ENCODE data around the gene ACTR5.
A peak's percentile ranks its signal among the peaks of the same experiment; 100 is the strongest.

The ACTR5 gene

GRCh38 chr20:38748097-38748860 lies at the start of gene ACTR5:
Gene ACTR5, plus strand, starts transcription at chr20:38748460. Its CDS starts 19 bp downstream, at chr20:38748479.
- DNase-seq = peak; percentile 97

DNA sequence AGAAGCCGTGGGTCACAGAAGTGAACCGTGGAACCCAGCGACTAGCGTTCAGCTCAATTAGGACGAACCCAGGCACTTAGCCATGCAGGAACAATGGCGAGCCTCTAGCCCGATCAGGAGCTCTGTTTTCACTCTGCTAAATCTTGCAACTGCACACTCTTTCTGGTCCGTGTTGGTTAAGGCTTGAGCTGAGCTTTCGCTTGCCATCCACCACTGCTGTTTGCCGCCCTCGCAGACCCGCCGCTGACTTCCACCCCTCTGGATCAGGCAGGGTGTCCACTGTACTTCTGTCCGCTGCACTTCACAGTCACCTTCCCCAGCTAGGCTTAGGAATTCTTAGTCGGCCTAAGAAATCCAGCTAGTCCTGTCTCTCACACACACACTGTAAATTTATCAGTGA lies 49.7 kb upstream of the ACTR5 start:
- DNase-seq = no peak

DNA sequence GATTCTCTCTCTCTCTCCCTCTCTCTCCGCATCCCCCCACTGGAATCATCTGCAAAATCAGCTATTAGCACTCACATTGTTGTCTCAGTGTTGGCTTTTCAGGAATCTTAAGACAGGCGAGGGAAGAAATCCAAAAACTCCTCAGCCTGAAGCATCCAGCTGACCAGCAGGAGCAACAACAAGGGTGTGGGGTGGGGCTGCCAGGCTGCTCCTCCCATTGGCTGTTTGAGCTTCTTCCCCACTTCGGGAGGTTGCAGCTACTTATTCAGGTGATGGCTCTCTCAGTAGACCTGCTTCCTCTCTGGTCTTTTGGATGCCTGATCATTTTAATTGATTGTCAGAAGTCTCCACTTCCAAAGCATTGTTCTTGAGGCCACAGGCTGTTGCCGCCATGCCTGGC lies 48.1 kb upstream of the ACTR5 start:
- DNase-seq = no peak

- DNase-seq = no peak
These were observed 47.3 kb upstream of the ACTR5 start for GRCh38 chr20:38700926-38701325.

DNA sequence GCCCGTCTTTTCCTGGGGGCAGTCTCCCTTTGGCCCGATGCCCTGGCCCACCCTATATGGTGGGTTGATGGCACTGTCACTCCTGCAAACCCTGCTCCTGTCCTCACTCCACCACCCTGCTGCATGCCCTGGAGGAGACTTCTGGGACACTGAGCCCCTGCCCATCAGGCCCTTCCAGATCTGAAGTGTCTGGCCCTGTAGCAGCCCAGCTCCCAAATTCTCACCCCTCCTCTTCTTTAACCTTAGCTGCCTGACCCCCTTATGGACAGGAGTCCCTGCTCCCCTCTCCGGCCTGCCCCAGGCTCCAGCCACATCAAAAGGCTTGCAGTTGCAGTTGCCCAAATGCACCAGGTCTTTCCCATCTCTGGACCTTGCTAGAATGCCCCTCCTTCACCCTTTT lies 44.7 kb upstream of the ACTR5 start:
- DNase-seq = no peak

DNA sequence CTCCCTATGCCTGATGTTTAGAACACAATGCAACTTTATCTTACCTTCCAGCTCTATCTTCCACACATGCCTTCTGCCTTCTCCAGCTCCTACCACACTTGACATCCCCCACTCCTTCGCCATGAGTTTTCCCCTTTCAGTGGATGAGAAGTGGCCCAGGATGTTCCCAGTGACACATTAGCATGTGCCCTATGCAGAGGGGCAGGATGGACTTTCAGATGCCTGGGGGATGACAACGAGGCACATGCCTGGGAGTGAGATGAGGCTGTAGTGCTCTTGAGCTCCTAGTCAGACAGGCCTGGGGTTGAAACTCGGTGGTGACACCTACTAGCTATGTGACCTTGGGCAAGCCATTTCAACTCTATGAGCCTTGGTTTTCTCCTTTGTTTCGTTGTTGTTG lies 44.1 kb upstream of the ACTR5 start:
- no peak for DNase-seq

GRCh38 chr20:38706509-38706908 lies 41.8 kb upstream of the ACTR5 start:
- no peak for DNase-seq

DNA sequence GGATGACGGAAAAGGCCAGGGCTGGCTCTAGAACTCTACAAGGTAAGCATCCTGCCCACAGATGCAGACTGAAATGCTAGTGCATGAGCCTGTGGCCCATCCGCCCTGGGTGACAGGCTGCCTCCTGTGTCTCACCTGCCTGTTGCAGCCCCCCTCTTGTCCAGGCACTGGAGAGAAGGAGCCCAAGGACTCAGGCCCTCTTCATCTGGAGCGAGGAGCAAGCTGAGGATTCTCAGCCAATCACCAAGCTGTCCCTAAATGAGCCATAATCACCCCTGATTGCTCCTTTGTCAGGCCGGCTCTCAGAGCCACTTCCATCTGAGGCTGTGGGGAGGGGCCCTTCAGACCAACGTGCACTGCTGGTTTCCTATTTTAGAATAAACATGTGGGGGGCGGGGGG lies 34.0 kb upstream of the ACTR5 start:
- DNase-seq = no peak

GRCh38 chr20:38715646-38716045 lies 32.6 kb upstream of the ACTR5 start:
- DNase-seq = no peak

- DNase-seq = no peak
These were observed 25.6 kb upstream of the ACTR5 start for GRCh38 chr20:38722683-38723016.

DNA sequence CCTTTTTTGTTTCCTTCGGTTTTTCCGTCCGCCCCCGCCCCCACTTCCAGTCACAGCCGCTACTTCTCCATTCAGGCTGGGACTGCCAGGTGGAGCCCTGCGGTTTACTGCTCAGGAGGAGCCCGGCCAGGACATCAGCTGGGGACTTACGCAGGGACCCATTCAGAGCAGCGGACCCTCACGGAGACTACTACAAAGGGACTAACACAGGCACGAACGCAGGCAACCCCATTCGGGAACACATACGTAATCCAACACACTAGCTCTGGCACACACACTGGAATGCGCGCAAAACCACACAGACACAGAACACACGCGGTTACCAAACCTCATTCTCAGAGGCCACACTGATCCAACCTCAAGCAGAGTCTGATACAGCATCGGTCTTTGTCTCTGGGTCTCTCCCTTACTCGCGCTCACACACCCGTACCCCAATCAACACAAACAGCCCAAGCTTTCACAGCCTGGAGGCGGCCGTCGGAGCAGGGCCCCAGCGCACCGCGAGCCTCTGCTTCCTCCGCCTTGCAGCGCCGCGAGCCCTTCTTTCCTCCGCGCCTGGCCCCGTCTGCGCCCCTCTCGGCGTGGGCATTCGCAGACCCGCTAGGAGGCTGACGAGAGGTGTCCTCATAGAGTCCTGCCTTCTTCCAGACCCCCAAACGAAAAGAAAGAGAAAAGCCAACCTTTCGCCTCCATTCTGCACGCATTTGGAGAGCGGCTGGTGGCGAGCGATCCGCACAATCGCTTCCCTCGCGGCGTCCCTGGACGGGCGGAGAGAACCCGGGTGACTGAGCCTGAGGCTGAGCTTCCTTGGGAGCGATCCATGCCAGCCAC lies 25.0 kb upstream of the ACTR5 start:
- DNase-seq = no peak

DNA sequence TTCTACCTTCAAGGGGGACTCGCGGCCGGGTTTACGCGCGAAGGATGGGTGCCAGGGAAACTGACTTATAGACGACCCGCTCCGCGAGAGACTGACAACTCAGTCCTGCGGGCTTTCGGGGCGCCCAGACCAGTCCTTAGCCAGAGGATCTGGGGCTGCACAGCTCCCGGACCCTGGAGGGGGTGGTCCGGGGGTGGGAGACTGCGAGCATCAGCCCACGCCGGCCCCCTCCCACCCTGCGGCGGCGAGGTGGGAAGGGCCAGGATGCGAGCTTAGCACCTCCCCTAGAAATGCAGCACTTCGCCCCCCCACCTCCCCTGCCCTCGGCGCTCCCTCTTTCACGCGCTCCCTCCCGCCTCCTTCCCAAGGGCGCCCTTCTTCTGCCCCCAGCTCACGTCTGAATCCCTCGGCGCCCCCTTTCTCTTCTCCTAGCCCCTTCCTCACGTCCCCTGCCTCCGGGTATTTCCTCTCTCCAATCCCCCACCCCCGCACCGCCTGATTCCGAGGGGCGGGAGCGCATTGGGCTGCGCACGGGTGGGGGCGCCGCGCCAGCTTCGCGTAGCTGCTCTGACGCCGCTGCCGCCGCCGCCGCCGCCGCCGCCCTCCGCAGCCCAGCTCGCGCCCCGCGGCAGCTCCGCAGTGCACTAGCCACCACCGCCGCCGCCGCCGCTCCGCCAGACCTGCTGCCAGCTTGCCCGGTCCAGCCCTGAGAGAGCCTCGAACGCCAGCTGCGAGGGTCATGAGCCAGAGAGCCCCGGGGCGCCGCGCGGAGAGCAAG lies 24.2 kb upstream of the ACTR5 start, which contains the start of gene SLC32A1:
TSS of gene SLC32A1 (plus strand) at position 639 of the 778 bp plus-strand sequence. CDS start 239 bp downstream, outside the sequence.
- DNase-seq = no peak

DNA sequence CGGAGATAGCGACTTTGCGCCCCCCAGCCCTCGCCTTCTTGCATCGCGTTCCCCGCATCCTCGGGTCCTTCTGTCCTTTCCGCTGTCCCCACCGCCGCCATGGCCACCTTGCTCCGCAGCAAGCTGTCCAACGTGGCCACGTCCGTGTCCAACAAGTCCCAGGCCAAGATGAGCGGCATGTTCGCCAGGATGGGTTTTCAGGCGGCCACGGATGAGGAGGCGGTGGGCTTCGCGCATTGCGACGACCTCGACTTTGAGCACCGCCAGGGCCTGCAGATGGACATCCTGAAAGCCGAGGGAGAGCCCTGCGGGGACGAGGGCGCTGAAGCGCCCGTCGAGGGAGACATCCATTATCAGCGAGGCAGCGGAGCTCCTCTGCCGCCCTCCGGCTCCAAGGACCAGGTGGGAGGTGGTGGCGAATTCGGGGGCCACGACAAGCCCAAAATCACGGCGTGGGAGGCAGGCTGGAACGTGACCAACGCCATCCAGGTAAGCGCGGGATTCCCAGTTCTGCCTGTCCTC lies 23.6 kb upstream of the ACTR5 start:
- no peak for DNase-seq

GRCh38 chr20:38725148-38725901 lies 22.9 kb upstream of the ACTR5 start:
- no peak for DNase-seq

DNA sequence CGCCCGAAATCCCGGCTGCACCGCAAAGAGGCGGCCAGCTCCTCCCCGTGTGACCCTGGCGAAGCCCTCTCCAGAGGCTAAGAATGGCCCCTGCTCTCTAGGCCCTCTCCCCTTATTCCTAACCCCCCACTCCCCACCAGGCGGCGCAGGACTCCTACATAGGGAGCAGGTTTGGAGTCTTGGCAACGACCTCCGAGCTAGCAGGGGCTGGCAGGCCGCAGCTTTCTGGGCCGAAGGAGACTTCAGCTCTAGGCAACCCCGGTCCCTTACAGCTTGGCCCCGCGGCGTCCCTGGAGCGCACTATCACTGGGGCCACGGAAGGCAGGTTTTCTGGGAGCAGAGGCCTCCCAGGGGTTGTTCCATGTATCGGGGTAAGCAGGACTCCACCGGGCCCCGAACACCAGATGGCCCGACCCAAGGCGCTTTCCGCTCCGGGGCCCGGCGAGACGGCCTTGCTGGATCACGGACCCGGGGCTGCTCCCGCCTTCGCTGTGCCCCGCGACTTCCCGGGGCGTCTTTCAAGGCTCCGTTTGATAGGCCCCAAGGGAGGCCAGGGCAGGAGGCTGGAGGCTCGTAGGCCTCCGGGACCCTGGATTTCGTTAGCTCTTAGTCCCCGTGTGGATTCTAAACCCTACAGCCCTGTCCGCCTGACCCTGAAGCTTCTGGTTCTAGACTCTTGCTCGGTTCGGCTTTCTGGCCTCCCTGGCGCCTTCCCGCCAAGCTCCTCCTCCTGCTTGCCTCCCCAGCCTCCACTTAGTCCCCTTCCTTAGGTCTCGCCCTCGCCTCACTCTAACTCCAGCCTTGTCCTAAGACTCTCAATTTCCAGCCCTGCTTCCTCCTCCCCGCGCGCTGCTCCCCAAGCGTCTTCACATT lies 22.1 kb upstream of the ACTR5 start:
- peak; percentile 55 for DNase-seq

GRCh38 chr20:38726804-38727606 lies 21.3 kb upstream of the ACTR5 start:
- peak; percentile 64 for DNase-seq

GRCh38 chr20:38727607-38728190 lies 20.6 kb upstream of the ACTR5 start:
- DNase-seq = no peak

DNA sequence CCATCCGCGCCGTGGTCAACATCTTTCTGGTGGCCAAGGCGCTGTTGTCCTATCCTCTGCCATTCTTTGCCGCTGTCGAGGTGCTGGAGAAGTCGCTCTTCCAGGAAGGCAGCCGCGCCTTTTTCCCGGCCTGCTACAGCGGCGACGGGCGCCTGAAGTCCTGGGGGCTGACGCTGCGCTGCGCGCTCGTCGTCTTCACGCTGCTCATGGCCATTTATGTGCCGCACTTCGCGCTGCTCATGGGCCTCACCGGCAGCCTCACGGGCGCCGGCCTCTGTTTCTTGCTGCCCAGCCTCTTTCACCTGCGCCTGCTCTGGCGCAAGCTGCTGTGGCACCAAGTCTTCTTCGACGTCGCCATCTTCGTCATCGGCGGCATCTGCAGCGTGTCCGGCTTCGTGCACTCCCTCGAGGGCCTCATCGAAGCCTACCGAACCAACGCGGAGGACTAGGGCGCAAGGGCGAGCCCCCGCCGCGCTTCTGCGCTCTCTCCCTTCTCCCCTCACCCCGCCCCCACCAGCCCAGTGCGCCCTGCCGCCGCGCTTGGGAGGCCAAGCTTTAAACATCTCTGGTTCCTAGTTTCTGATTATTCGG lies 20.0 kb upstream of the ACTR5 start:
- no peak for DNase-seq

DNA sequence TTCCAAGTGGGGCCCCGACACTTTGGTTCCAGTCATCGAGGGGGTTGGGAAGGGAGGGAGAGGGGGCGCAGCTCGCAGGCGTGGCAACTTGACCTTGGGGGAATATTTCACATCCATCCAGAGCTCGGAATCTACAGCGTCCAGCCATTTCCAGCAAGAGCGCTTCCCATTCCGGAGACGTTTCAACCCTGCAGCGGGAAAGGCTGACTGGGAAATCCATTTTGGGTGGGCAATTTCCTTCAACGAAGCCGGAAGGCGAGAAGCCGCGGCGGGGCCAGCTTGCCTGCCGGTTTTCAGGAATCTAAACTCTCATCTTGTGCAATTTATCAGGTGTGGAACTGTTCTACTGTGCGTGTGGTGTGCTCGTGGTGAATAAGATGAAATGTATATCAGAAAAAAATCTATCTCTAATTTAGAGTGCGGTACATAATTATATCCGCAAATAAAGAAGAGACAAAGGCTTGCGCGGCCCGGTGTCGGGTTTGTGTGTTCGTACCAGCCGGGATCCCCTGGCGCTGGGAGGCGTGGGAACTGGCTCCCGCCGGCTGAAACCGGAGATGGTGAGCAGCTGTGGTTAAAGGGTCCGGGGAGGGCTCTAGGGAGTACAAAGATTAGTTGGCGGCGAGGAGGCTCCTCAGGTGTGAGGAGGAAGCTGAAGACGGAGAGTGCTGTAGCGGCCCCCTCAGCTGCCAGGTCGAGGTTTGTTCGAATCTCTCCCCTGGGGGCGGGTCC lies 19.2 kb upstream of the ACTR5 start:
- no peak for DNase-seq
